GM19193 (cell line): ENCODE results near the gene CACNA1C.

ENCODE experiments used
- POLR2A ChIP-seq: IDR thresholded peaks from 4 replicates; pipeline ENCODE4 v1.6.1; 2011; ENCODE audit not compliant: insufficient read depth, insufficient read length; ENCODE audit errors: extremely low read depth

The CACNA1C gene

GRCh38 chr12:2322554-2323120 is 269.9 kb downstream of the CACNA1C start:
- no peak for TF ChIP-seq POLR2A

- no peak for TF ChIP-seq POLR2A
These were observed 270.9 kb downstream of the CACNA1C start for GRCh38 chr12:2323532-2324255.

- no peak for TF ChIP-seq POLR2A
These were observed 271.6 kb downstream of the CACNA1C start for GRCh38 chr12:2324387-2324786.

- TF ChIP-seq POLR2A = no peak
These were observed 272.7 kb downstream of the CACNA1C start for GRCh38 chr12:2325519-2325918.

DNA sequence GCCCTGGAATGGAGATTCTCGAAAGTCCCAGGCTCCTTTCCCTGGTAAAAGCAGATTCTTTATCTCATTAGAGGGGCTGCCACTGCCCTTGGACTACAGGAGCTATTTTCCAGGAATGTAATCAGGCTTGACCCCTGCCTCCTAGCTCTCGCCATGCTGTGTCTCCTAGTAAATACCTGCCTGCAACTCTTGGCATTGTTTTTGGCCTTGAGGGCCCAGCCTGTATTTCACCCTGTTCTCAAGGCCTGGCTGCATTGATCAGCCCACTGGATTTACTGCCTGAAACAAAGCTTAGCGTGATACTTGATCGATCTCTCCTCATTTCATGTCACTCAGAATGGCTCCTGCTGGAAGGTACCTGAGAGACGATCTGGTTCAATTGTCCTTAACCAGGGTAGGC is 273.7 kb downstream of the CACNA1C start:
- TF ChIP-seq POLR2A = no peak

DNA sequence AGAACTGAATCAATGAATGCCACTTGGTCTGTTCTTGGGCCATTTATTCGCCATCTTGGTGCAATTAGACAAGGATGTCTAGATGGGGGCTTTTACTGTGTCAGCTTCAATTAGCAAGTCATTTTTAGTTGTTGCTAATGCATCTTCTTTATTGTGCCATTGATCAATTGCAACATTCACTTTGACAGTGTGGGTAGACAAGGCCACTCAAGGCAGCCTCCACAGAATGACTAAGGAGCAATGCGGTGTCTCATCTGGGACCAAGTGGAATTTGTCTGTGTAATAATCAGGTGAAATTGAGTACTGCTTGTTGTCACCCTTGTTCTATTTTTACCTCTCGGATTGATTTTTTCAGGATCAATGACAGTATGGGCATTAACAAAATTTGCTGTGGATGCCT is 275.9 kb downstream of the CACNA1C start:
- no peak for TF ChIP-seq POLR2A

GRCh38 chr12:2329661-2330210 is 276.9 kb downstream of the CACNA1C start:
- no peak for TF ChIP-seq POLR2A

DNA sequence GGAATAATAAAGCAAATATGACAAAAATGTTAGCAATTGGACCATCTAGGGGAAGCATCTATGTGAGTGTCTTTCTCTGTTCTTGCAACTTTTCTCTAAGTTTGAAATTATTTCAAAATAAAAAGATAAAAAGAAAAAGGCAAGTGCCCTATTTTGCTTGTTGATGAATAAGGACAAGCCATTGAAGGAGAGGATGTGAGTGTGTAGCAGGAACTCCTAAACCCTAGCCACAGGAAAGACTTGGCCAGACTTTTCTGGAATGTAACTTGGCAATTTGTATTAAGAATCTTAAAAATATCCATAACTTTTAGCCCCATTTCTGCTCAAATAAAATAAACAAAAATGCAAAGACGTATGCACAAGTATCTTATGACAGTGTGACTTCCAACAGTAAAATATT is 279.4 kb downstream of the CACNA1C start:
- TF ChIP-seq POLR2A = no peak

- no peak for TF ChIP-seq POLR2A
These were observed 280.2 kb downstream of the CACNA1C start for GRCh38 chr12:2332947-2333346.

DNA sequence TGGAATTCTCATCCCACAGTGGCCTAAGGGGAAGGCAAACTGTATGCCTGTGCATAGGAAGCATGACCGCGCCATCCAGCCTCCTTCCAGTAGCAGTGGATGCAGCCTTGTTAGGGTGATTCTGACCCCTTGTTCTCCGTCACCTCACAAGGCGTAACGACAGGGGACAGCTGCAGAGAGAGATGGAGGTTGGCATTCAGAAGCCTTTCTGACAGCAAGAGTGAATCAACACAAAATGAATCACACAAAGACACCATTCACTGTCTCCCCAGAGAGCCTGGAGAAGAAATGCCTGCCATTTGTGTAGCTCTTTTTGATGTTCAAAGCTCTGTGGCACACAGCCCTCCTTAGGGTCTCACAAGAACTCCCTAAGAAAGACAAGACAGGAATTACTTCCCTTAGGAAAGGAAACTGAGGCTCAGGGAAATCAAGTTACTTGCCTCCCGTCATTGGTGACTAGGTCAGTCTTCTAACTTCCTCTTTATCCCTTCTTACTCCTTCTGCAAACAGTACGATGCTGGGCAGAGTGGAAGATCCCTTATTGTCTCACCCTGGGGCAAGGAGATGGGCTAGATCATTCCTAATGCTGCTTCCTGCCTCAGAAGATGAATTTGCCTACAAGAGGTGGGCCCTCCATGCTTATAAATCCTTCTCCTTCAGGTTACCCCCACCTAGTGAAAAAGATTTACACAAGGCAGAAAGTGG is 280.9 kb downstream of the CACNA1C start:
- no peak for TF ChIP-seq POLR2A

GRCh38 chr12:2334271-2334670 is 281.5 kb downstream of the CACNA1C start:
- no peak for TF ChIP-seq POLR2A

DNA sequence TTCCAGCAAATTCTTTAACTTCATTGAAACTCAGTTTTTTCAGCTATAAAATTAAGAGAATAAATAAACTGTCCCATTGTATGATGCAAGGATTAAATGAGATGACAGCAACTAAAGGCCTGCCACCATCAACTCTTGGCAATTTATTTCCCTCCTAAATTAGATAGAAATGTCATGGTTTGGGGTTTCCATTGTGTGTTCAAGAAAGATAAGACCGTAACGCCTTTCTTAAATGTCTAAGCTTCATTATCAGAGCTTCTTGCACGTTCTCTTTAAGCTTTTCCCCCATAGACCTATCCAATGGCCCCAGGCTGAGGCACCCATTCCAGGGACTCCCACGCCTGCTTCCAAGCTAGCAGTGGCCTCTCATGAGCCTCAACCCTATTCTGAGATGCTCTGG is 281.9 kb downstream of the CACNA1C start:
- no peak for TF ChIP-seq POLR2A

GRCh38 chr12:2335109-2335508 is 282.3 kb downstream of the CACNA1C start:
- no peak for TF ChIP-seq POLR2A

DNA sequence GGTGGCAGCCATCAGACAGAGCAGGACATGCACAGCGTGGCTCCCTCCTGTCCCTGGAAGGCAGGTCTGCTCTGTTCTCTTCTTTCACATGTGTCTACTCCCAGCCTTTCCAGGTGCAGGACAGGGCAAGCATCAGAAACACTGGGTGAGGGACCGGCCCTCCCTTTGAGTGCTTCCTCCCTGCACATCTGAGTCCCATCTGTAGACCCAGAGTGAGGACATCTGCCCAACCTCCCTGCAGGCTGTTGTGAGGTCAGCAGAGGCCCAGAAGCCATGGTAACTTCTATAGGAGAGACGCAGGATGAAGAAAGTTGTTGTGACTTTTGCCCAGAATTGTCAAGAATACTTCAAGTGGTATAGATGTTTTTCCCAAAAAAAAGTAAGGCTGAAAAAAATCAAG is 282.7 kb downstream of the CACNA1C start:
- no peak for TF ChIP-seq POLR2A

GRCh38 chr12:2335916-2336315 is 283.1 kb downstream of the CACNA1C start:
- TF ChIP-seq POLR2A = no peak

DNA sequence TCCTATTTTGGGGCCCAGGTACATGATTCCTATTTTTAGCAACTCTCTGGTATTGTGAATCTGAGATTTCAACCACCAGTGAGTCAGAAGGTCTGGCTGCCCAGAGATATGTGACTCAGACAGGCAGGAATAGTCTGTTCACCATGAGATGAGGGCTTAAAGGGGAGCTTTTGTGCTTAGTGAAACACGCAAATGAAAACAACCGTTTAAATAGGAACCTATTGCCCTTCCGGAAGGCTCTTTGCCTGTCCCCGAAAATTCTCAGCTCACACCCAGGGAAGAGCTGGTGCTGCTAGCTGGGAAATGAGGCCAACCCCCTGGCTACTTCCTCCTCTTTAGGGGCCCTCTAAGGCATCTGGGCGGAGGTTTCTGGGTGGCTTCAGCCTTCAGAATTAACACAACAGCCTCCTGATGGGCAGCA is 283.6 kb downstream of the CACNA1C start:
- TF ChIP-seq POLR2A = no peak
